Astrocyte (in vitro differentiated cells and primary cell): ENCODE data around the gene RSPH1. TPM values are rescaled to one million over a fixed set of nuclear protein-coding genes. Genes with fewer than 3 reads are reported as not detected.

Experiments
- DNase-seq: peaks from one replicate; pipeline ENCODE4 v3.0.0-alpha.2; 2010; ENCODE audit warnings: low read depth
- FAIRE-seq: peaks from 2 replicates; lab custom pipeline; 2011; peaks lifted over from hg19 to GRCh38; lab: Jason Lieb, UNC
- H2AFZ ChIP-seq: 2 replicates; pipeline ENCODE4 v1.6.0; 2012; ENCODE audit warnings: low read depth, low read length, inconsistent platforms
- H3K27ac ChIP-seq: 2 replicates; pipeline ENCODE4 v1.5.1; 2011; ENCODE audit warnings: low read depth, low read length, inconsistent platforms
- H3K27me3 ChIP-seq: 2 replicates; pipeline ENCODE4 v1.6.0; 2011; ENCODE audit warnings: low read length, inconsistent platforms; ENCODE audit not compliant: insufficient read depth
- H3K36me3 ChIP-seq: 2 replicates; pipeline ENCODE4 v1.5.1; 2011; ENCODE audit warnings: low read length, inconsistent platforms; ENCODE audit not compliant: insufficient read depth
- H3K4me1 ChIP-seq: 2 replicates; pipeline ENCODE4 v1.5.1; 2011; ENCODE audit warnings: low read length, inconsistent platforms; ENCODE audit not compliant: insufficient read depth
- H3K4me2 ChIP-seq: 2 replicates; pipeline ENCODE4 v1.6.0; 2012; ENCODE audit warnings: low read length, inconsistent platforms
- H3K4me3 ChIP-seq: 2 replicates; pipeline ENCODE4 v1.5.1; 2011; ENCODE audit warnings: low read depth, mild to moderate bottlenecking, low read length, inconsistent platforms; ENCODE audit not compliant: insufficient read depth
- H3K79me2 ChIP-seq: 2 replicates; pipeline ENCODE4 v1.6.0; 2012; ENCODE audit warnings: mild to moderate bottlenecking, low read length, inconsistent platforms; ENCODE audit not compliant: insufficient read depth
- H3K9ac ChIP-seq: 2 replicates; pipeline ENCODE4 v1.6.0; 2012; ENCODE audit warnings: mild to moderate bottlenecking, low read length, inconsistent platforms
- H3K9me3 ChIP-seq: 2 replicates; pipeline ENCODE4 v1.5.1; 2012; ENCODE audit warnings: low read depth, mild to moderate bottlenecking, low read length, inconsistent platforms; ENCODE audit not compliant: insufficient read depth
- H4K20me1 ChIP-seq: 2 replicates; pipeline ENCODE4 v1.6.0; 2012; ENCODE audit warnings: low read length, inconsistent platforms; ENCODE audit not compliant: insufficient read depth
- H3K27ac Mint-ChIP-seq: one replicate; pipeline ENCODE4 v1.8.0; 2021; ENCODE audit warnings: mild to moderate bottlenecking, mixed read lengths; ENCODE audit not compliant: unreplicated experiment
- H3K27me3 Mint-ChIP-seq: one replicate; pipeline ENCODE4 v1.8.0; 2021; ENCODE audit warnings: low read depth, mixed read lengths; ENCODE audit not compliant: unreplicated experiment
- H3K36me3 Mint-ChIP-seq: one replicate; pipeline ENCODE4 v1.8.0; 2021; ENCODE audit warnings: low read depth, mixed read lengths; ENCODE audit not compliant: unreplicated experiment
- H3K4me1 Mint-ChIP-seq: one replicate; pipeline ENCODE4 v1.8.0; 2021; ENCODE audit warnings: low read depth, mixed read lengths; ENCODE audit not compliant: unreplicated experiment
- H3K4me3 Mint-ChIP-seq: one replicate; pipeline ENCODE4 v1.8.0; 2021; ENCODE audit warnings: mild to moderate bottlenecking, moderate library complexity, mixed read lengths; ENCODE audit not compliant: unreplicated experiment
- H3K9me3 Mint-ChIP-seq: one replicate; pipeline ENCODE4 v1.8.0; 2021; ENCODE audit warnings: mild to moderate bottlenecking, mixed read lengths; ENCODE audit not compliant: unreplicated experiment
- EZH2 ChIP-seq: IDR thresholded peaks from 2 replicates; pipeline ENCODE4 v1.6.1; 2012; ENCODE audit warnings: mild to moderate bottlenecking, low read length, inconsistent platforms; ENCODE audit not compliant: insufficient read depth
- total RNA-seq: library from RNA; stranded (reverse); gene quantifications from 2 replicates; pipeline ENCODE4 v1.2.1, GENCODE V29; 2021
- TF ChIP-seq, protein P1 (sequence below): IDR thresholded peaks from 2 replicates; pipeline ENCODE4 v1.5.1; 2011; ENCODE audit warnings: low read depth, mild to moderate bottlenecking, inconsistent platforms, low read length, moderate library complexity; ENCODE audit not compliant: insufficient read depth

The RSPH1 gene
- total RNA-seq, 1 donor from 2014 or later: 0.43 TPM

DNA sequence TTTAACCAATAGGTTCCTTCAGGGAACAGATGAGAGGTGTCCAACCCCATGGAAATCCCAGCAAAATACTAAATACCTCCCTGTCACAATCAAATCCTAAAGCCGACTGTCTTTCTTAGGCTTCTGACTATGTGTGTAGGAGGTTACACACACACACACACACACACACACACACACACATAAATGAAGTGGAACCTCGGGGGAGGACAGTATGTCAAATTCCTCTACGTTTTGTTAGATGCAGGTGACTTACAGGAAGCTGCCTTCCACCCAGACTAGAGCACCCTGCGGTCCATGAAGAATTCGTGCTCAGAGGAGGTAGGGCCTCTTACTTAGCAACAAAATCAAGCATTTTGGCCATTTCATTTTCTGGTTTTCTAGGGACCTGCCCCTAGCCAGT, 16.4 kb downstream of the RSPH1 start:
- H3K36me3 ChIP-seq: no peaks in the 10 kb centered on the region
- H3K9me3 ChIP-seq: no peaks in the 10 kb centered on the region
- Mint-ChIP-seq H3K27ac (no peak overlapping the region), H3K4me1 (peaks cover 8% of the 10 kb centered on the region), H3K9me3 (peaks cover 3% of the 10 kb centered on the region), H3K27me3 (peaks cover 1% of the 10 kb centered on the region), H3K36me3 (no peaks in the 10 kb centered on the region), H3K4me3 (no peak overlapping the region)
- H3K27me3 ChIP-seq: peaks cover 10% of the 10 kb centered on the region
- no peak for DNase-seq
- no peak overlapping the region for H3K27ac ChIP-seq
- H3K9ac ChIP-seq: no peak overlapping the region
- H4K20me1 ChIP-seq: no peaks in the 10 kb centered on the region
- TF ChIP-seq EZH2: no peak
- TF ChIP-seq, protein P1, sequence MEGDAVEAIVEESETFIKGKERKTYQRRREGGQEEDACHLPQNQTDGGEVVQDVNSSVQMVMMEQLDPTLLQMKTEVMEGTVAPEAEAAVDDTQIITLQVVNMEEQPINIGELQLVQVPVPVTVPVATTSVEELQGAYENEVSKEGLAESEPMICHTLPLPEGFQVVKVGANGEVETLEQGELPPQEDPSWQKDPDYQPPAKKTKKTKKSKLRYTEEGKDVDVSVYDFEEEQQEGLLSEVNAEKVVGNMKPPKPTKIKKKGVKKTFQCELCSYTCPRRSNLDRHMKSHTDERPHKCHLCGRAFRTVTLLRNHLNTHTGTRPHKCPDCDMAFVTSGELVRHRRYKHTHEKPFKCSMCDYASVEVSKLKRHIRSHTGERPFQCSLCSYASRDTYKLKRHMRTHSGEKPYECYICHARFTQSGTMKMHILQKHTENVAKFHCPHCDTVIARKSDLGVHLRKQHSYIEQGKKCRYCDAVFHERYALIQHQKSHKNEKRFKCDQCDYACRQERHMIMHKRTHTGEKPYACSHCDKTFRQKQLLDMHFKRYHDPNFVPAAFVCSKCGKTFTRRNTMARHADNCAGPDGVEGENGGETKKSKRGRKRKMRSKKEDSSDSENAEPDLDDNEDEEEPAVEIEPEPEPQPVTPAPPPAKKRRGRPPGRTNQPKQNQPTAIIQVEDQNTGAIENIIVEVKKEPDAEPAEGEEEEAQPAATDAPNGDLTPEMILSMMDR: no peak
- no peak overlapping the region for H2AFZ ChIP-seq
- H3K4me2 ChIP-seq: no peak overlapping the region
- no peak for FAIRE-seq
- no peaks in the 10 kb centered on the region for H3K79me2 ChIP-seq
- H3K4me3 ChIP-seq: no peak overlapping the region
- no peaks in the 10 kb centered on the region for H3K4me1 ChIP-seq

DNA sequence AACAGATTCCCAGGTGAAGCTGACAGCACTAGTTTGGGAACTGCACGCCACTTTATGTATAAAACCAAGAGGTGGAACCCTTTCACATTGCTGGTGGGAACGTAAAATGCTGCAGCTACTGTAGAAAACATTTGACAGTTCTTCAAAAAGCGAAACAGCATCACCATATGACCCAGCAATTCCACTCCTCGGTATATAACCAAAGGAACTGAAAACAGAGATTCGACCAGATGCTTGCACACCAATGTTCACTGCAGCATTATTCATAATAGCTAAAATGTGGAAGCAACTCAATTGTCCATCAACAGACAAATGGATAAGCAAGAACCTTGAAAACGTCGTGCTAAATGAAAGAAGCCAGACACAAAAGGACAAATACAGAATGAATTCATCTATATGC, 17.5 kb downstream of the RSPH1 start:
- Histone ChIP-seq H3K9me3 (no peaks in the 10 kb centered on the region), H3K27ac (no peak overlapping the region), H3K79me2 (no peaks in the 10 kb centered on the region), H3K27me3 (peaks cover 7% of the 10 kb centered on the region), H4K20me1 (no peaks in the 10 kb centered on the region), H3K4me1 (peaks cover 5% of the 10 kb centered on the region), H3K4me3 (no peak overlapping the region), H2AFZ (no peak overlapping the region), H3K9ac (no peak overlapping the region), H3K36me3 (no peaks in the 10 kb centered on the region), H3K4me2 (no peak overlapping the region)
- DNase-seq (no peak), FAIRE-seq (no peak)
- no peaks in the 10 kb centered on the region for H3K36me3 Mint-ChIP-seq
- TF ChIP-seq, protein P1: no peak
- no peaks in the 10 kb centered on the region for H3K27me3 Mint-ChIP-seq
- peaks cover 19% of the 10 kb centered on the region for H3K4me1 Mint-ChIP-seq
- H3K4me3 Mint-ChIP-seq: no peak overlapping the region
- peaks cover 3% of the 10 kb centered on the region for H3K9me3 Mint-ChIP-seq
- H3K27ac Mint-ChIP-seq: no peak overlapping the region

DNA sequence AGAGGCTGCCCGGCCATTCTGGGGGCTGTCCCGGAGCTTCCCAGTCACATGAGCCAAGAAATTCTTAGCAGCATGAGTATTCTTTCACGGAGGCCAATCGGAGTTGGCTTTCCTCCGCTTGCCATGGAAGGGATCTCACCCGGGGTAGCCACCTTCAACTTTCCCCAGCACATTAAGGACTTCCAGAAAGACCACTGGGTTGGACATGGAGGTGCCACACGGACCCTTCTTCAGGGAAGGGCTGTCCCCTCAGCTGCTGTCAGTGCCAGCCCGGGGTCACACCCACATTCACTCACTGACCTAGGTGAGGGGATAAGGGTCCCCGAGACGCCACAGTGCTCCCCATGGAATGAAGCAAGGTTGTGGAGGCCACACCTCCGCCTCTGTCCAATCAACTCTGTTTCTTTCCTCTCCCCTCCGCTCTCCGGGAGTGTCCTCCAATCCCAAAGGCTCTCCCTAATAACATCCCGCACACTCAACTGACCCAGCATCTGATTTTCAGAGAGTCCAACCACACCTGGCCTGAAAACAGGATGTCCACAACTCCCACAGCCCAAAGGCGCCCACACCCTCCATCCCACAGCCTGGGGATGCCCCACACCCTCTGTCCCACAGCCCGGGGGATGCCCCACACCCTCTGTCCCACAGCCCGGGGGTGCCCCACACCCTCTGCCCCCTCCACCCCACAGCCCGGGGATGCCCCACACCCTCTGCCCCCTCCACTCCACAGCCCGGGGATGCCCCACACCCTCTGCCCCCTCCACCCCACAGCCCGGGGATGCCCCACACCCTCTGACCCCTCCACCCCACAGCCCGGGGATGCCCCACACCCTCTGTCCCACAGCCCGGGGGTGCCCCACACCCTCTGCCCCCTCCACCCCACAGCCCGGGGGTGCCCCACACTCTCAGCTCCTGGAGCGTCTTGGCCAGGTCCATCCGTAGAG, 19.4 kb downstream of the RSPH1 start:
- H3K4me1 ChIP-seq: peaks cover 5% of the 10 kb centered on the region
- peaks cover 3% of the 10 kb centered on the region for H3K9me3 Mint-ChIP-seq
- H3K79me2 ChIP-seq: no peaks in the 10 kb centered on the region
- no peak overlapping the region for H3K9ac ChIP-seq
- peaks cover 4% of the 10 kb centered on the region for H3K27me3 ChIP-seq
- DNase-seq (no peak), FAIRE-seq (no peak)
- no peak overlapping the region for H3K4me3 Mint-ChIP-seq
- H3K27me3 Mint-ChIP-seq: peaks cover 2% of the 10 kb centered on the region
- no peak overlapping the region for H3K4me2 ChIP-seq
- TF ChIP-seq, protein P1: no peak
- no peak for TF ChIP-seq EZH2
- H3K27ac ChIP-seq: no peak overlapping the region
- H3K36me3 Mint-ChIP-seq: no peaks in the 10 kb centered on the region
- no peaks in the 10 kb centered on the region for H3K9me3 ChIP-seq
- H3K4me1 Mint-ChIP-seq: peaks cover 19% of the 10 kb centered on the region
- H3K27ac Mint-ChIP-seq: no peak overlapping the region
- no peaks in the 10 kb centered on the region for H4K20me1 ChIP-seq
- H3K36me3 ChIP-seq: no peaks in the 10 kb centered on the region
- no peak overlapping the region for H2AFZ ChIP-seq
- no peak overlapping the region for H3K4me3 ChIP-seq
